Naive thymus-derived CD4-positive, alpha-beta T cell (primary cell): ENCODE measurements around the gene ADCYAP1R1. TPM values are rescaled to one million over a fixed set of nuclear protein-coding genes. Genes with fewer than 3 reads are reported as not detected.

Source experiments
- ATAC-seq: fragments of 150-1000 bp; cut with Tn5 transposase; 2 replicates; pipeline ENCODE4 v1.10.0; 2021; ENCODE audit warnings: mild to moderate bottlenecking, moderate library complexity
- CTCF ChIA-PET: fragments of 350-600 bp; sonication (Branson Sonifier 250); formaldehyde crosslinking; loops from one replicate; lab custom pipeline; 2021; ENCODE audit warnings: antibody characterized with exemption; lab: Charles Lee
- POLR2A ChIA-PET: fragments of 350-600 bp; sonication (Branson Sonifier 250); formaldehyde crosslinking; loops from one replicate; lab custom pipeline; 2021; ENCODE audit warnings: antibody characterized with exemption, inconsistent platforms; lab: Charles Lee
- DNase-seq, 9 donors: peaks; one replicate each; pipeline versions ENCODE4 v3.0.0 to v3.0.0-alpha.2; 2020 to 2022; ENCODE audit warnings: mixed read lengths in 1 of 9
- H3K27ac ChIP-seq: one replicate; pipeline ENCODE4 v1.7.0; 2013; ENCODE audit warnings: mild to moderate bottlenecking, low read depth, low read length, moderate library complexity
- H3K27me3 ChIP-seq, 2 donors: one replicate each; pipeline ENCODE4 v1.7.0; 2013; ENCODE audit warnings: low read length in 2 of 2, mild to moderate bottlenecking in 2 of 2, moderate library complexity in 2 of 2; ENCODE audit not compliant: control insufficient read depth in 2 of 2, insufficient read depth in 2 of 2
- H3K36me3 ChIP-seq, 3 experiments: 1 replicate in 2 of 3; 2 replicates in 1 of 3; pipeline ENCODE4 v1.7.0; 2013; ENCODE audit warnings: low read length in 3 of 3, mild to moderate bottlenecking in 3 of 3, moderate library complexity in 1 of 3; ENCODE audit not compliant: insufficient read depth in 3 of 3, control insufficient read depth in 2 of 3
- H3K4me1 ChIP-seq, 2 donors: one replicate each; pipeline ENCODE4 v1.7.0; 2013; ENCODE audit warnings: low read length in 2 of 2, mild to moderate bottlenecking in 2 of 2, moderate library complexity in 1 of 2; ENCODE audit not compliant: control insufficient read depth in 2 of 2, insufficient read depth in 2 of 2
- H3K4me3 ChIP-seq: 2 replicates; pipeline ENCODE4 v1.7.0; 2013; ENCODE audit warnings: mild to moderate bottlenecking, low read length
- H3K9me3 ChIP-seq, 3 experiments: 1 replicate in 2 of 3; 2 replicates in 1 of 3; pipeline ENCODE4 v1.7.0; 2013; ENCODE audit warnings: low read length in 3 of 3; ENCODE audit not compliant: control insufficient read depth in 2 of 3
- H3K27ac Mint-ChIP-seq, 9 donors: one replicate each; pipeline ENCODE4 v1.8.0; 2020 to 2022; ENCODE audit warnings: mixed read lengths in 9 of 9, mild to moderate bottlenecking in 8 of 9, moderate library complexity in 5 of 9, inconsistent platforms in 2 of 9
- H3K27me3 Mint-ChIP-seq, 5 donors: one replicate each; pipeline ENCODE4 v1.8.0; 2021 to 2022; ENCODE audit warnings: mixed read lengths in 5 of 5, mild to moderate bottlenecking in 1 of 5
- H3K36me3 Mint-ChIP-seq, 5 donors: one replicate each; pipeline ENCODE4 v1.8.0; 2020 to 2022; ENCODE audit warnings: mixed read lengths in 5 of 5, mild to moderate bottlenecking in 3 of 5, inconsistent platforms in 1 of 5
- H3K4me1 Mint-ChIP-seq, 7 donors: one replicate each; pipeline ENCODE4 v1.8.0; 2020 to 2022; ENCODE audit warnings: mixed read lengths in 7 of 7, mild to moderate bottlenecking in 3 of 7, inconsistent platforms in 1 of 7
- H3K4me3 Mint-ChIP-seq, 10 donors: one replicate each; pipeline ENCODE4 v1.8.0; 2020 to 2022; ENCODE audit warnings: mild to moderate bottlenecking in 10 of 10, mixed read lengths in 10 of 10, moderate library complexity in 6 of 10, inconsistent platforms in 2 of 10
- H3K9me3 Mint-ChIP-seq, 11 donors: one replicate each; pipeline ENCODE4 v1.8.0; 2020 to 2022; ENCODE audit warnings: mixed read lengths in 11 of 11, mild to moderate bottlenecking in 4 of 11, inconsistent platforms in 1 of 11, moderate library complexity in 1 of 11
- intact Hi-C, 2 donors: fragments of 100-400 bp; cut with micrococcal nuclease; formaldehyde crosslinking; loops; one replicate each; pipeline ENCODE4 v1.15.1; 2023
- polyA plus RNA-seq, 2 donors: library from polyadenylated mRNA; unstranded; fragments of 300-500 nt; fragmentation: Illumina TruSeq; gene quantifications; one replicate each; pipeline ENCODE4 v1.2.3, GENCODE V29; 2021
- total RNA-seq, 6 experiments: library from RNA in 5 of 6; stranded (reverse) in 5 of 6; gene quantifications; 1 replicate in 5 of 6; 2 replicates in 1 of 6; pipeline ENCODE4 v1.2.3 and lab custom pipeline; 2021 to 2026

ADCYAP1R1 gene
- total and polyA plus RNA-seq, 7 experiments from 2014 or later, result not detected

DNA sequence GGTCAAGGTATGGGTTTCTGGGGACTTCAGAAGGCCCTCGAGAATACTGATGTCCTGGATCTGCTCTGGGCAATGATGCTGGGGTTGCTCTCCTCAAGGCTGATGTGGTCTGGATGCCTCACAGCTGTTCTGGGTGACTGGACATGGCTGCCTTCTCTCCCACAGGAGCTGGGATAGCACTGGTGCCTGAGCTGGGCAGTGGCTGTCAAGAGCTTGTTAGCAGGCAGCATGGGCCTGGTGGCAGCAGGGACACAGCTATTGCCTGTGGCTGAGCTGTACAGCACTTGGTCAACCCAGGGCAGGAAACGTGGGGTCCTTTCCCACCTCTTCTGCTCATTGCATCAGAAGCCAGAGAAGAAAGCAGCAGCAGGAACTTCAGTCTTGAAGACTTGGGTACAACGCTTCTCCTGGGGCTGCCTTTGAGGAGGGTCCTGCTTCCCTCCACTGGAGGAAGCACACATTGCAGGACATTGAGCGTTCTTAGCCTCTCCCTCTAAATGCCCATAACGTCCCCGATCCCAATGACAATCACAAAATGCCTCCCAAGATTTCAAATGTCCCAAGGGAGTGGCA, 13.0 kb downstream of the ADCYAP1R1 start:
- Mint-ChIP-seq H3K4me3 (no peak overlapping the region), H3K4me1 (peaks cover 0 to under 1% (median 0%) of the 10 kb centered on the region in 7 donors), H3K27ac (no peak overlapping the region), H3K27me3 (no peaks in the 10 kb centered on the region), H3K36me3 (no peaks in the 10 kb centered on the region), H3K9me3 (no peaks in the 10 kb centered on the region)
- Histone ChIP-seq H3K4me1 (no peaks in the 10 kb centered on the region), H3K4me3 (no peak overlapping the region), H3K27ac (no peak overlapping the region), H3K27me3 (no peaks in the 10 kb centered on the region), H3K36me3 (no peaks in the 10 kb centered on the region), H3K9me3 (no peaks in the 10 kb centered on the region)
- intact Hi-C loops, result no loop called here
- CTCF ChIA-PET, result no interaction called here
- no peak for ATAC-seq
- no peak for DNase-seq
- POLR2A ChIA-PET, result no interaction called here

DNA sequence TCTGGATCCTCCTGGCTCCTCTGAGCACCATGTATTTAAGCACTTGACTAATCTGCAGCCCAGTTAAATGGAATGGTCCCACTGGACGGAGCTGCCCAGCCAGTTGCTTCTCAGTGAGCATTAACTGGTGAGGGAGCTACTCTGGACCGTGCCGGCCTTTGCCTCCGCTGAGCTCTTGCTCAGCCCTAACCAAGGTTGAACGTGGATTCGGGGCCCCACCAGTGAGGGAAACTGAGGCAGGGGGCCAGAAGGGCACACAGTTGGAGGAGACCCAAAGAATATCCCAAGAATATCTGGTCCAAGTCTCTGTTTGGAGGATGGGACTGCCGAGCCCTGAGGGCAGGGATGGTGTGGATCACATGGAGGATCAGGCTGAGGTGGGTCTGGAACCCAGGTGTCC, 13.7 kb downstream of the ADCYAP1R1 start:
- intact Hi-C loops, result no loop called here
- no peaks in the 10 kb centered on the region for H3K4me1 ChIP-seq
- H3K9me3 ChIP-seq, result no peaks in the 10 kb centered on the region
- no peaks in the 10 kb centered on the region for H3K27me3 Mint-ChIP-seq
- H3K27ac Mint-ChIP-seq, result no peak overlapping the region
- CTCF ChIA-PET, result no interaction called here
- no peaks in the 10 kb centered on the region for H3K9me3 Mint-ChIP-seq
- H3K36me3 Mint-ChIP-seq, result no peaks in the 10 kb centered on the region
- no peak overlapping the region for H3K27ac ChIP-seq
- H3K4me1 Mint-ChIP-seq, result peaks cover 0 to 2% (median 0%) of the 10 kb centered on the region in 7 donors
- H3K4me3 Mint-ChIP-seq, result no peak overlapping the region
- no peaks in the 10 kb centered on the region for H3K27me3 ChIP-seq
- no peak for DNase-seq
- POLR2A ChIA-PET, result no interaction called here
- no peak overlapping the region for H3K4me3 ChIP-seq
- H3K36me3 ChIP-seq, result no peaks in the 10 kb centered on the region
- ATAC-seq, result no peak

DNA sequence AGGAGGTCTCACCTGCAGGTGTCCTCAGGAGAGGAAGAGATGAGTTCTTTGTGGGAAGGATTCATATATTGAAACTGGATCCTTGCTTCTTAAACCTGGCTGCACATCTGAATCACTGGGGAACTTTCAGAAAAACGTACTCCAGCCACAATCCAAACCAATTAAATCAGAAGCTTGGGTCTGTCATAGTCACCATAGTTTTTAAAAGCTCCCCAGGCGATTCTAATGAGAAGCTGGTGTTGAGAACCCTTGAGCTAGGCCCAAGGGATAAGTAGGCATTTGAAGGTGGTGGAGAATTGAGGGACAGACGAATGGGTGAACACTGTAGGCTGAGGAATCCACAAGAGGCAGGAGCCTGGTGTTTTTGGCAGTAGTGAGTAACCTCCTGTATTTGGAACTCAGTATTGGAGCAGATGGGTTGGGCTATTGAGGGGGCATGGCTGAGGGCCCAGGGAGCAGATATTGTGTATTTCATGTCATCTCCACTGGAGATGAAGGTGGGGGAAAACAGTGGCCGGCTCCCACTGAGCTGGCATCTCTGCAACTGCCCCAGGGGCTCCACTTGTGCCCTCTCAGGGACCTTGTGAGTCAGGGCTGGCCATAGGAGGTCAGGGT, 14.5 kb downstream of the ADCYAP1R1 start:
- no peaks in the 10 kb centered on the region for H3K4me1 ChIP-seq
- H3K9me3 ChIP-seq, result no peaks in the 10 kb centered on the region
- Mint-ChIP-seq H3K27ac (no peak overlapping the region), H3K4me3 (no peak overlapping the region), H3K27me3 (no peaks in the 10 kb centered on the region), H3K4me1 (peaks cover 0 to 2% (median 0%) of the 10 kb centered on the region in 7 donors), H3K9me3 (no peaks in the 10 kb centered on the region), H3K36me3 (no peaks in the 10 kb centered on the region)
- H3K4me3 ChIP-seq, result no peak overlapping the region
- H3K27me3 ChIP-seq, result no peaks in the 10 kb centered on the region
- intact Hi-C loops, result no loop called here
- H3K36me3 ChIP-seq, result no peaks in the 10 kb centered on the region
- ATAC-seq, result no peak
- no peak overlapping the region for H3K27ac ChIP-seq
- no peak for DNase-seq
- CTCF ChIA-PET, result no interaction called here
- POLR2A ChIA-PET, result no interaction called here

DNA sequence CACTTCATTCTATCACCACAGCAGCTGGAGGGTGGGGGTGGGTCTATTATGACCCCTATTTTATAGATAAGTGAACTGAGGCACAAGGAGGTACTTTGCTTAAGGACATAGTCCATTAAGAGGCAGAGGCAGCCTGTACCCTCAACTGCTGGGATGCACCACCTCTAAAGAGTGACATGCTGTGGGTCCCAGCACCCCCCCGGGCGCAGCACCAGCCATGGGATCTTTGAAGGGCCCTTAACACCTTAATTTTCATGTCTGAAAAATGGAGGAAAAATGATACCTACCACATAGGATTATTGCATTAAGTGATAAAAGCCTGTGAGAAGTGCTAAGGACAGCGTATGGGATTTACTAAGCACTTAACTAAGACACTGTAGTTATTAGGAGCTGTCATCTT, 15.4 kb downstream of the ADCYAP1R1 start:
- Mint-ChIP-seq H3K9me3 (no peaks in the 10 kb centered on the region), H3K36me3 (no peaks in the 10 kb centered on the region), H3K27me3 (no peaks in the 10 kb centered on the region), H3K4me1 (peaks cover 0 to 2% (median 0%) of the 10 kb centered on the region in 7 donors), H3K4me3 (no peak overlapping the region), H3K27ac (no peak overlapping the region)
- ATAC-seq (no peak), DNase-seq (no peak)
- CTCF ChIA-PET, result no interaction called here
- POLR2A ChIA-PET, result no interaction called here
- H3K4me1 ChIP-seq, result no peaks in the 10 kb centered on the region
- no peak overlapping the region for H3K27ac ChIP-seq
- H3K4me3 ChIP-seq, result no peak overlapping the region
- H3K9me3 ChIP-seq, result no peaks in the 10 kb centered on the region
- intact Hi-C loops, result no loop called here
- H3K27me3 ChIP-seq, result no peaks in the 10 kb centered on the region
- H3K36me3 ChIP-seq, result no peaks in the 10 kb centered on the region

DNA sequence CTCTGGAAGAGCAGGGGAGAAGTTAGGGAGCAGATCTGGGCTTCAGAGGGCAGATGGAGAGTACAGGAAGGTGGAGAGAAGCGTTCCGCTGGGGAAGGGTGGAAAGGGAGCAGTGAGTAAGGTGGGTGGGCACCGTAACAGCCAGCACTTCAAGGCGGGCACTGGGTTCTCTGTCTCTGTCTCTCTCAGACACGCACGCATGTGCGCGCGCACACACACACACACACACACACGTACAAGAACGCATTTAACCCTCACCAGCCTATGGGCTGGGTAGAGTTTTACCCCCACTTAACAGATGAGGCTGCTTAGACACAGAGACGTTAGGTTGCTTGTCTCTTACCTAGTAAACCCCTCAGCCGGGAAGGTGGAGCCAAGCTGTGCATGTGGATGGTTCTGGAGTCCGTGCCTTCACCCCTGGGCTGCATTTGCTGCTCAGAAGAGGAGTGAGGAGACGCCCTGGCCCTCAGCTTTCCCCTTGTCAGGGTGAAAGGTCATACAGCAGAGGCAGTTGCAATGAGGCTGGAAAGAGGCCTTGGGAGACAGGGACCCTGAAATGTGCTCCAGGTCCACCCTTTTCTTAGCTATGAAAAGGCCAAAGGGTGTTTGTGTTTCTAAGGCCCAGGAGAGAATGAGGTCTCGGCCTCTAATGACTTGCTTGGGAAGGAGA, 16.0 kb downstream of the ADCYAP1R1 start:
- peaks cover 0 to 2% (median 0%) of the 10 kb centered on the region in 7 donors for H3K4me1 Mint-ChIP-seq
- no peak overlapping the region for H3K4me3 ChIP-seq
- no peak overlapping the region for H3K4me3 Mint-ChIP-seq
- no peaks in the 10 kb centered on the region for H3K9me3 Mint-ChIP-seq
- no peak for ATAC-seq
- H3K9me3 ChIP-seq, result no peaks in the 10 kb centered on the region
- ChIA-PET POLR2A (no interaction called here), CTCF (no interaction called here)
- no peaks in the 10 kb centered on the region for H3K27me3 Mint-ChIP-seq
- DNase-seq, result no peak
- H3K36me3 ChIP-seq, result no peaks in the 10 kb centered on the region
- intact Hi-C loops, result no loop called here
- H3K27ac ChIP-seq, result no peak overlapping the region
- no peak overlapping the region for H3K27ac Mint-ChIP-seq
- H3K4me1 ChIP-seq, result no peaks in the 10 kb centered on the region
- no peaks in the 10 kb centered on the region for H3K27me3 ChIP-seq
- H3K36me3 Mint-ChIP-seq, result no peaks in the 10 kb centered on the region

DNA sequence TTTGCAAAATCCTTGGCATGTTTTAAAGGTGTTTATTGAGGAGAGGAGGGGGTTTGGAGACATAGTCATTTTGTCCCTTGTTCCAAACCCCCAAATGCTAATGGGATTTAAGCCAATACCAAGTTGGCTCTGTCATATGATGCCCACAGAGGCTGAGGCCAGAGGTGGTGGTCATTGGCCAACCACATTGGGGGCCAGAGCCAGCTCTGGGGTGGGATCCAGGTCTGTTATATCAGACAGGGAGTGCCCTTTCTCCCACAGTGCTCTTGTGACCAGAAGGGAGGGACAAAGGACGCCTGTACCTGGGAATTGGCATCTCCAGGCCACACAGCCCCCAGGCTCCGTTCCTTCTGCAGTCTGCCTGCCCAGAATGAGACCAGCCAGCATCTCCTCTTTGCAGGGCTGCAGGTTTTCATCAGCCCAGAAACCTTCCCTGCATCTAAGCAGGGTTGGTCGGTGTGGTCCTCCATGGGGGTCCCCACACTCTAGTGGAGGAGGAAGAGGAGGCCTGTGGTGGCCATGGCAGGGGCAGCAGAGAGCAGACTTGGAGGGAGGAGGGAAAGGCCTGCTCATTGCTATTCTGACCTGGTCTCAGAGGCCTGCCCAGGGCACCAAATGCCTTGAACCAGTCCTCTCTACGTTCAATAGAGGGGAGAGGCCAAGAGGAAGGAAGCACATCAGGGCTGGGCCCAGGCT, 17.9 kb downstream of the ADCYAP1R1 start:
- H3K27ac ChIP-seq, result no peak overlapping the region
- DNase-seq (no peak), ATAC-seq (no peak)
- Mint-ChIP-seq H3K27ac (no peak overlapping the region), H3K4me1 (peaks cover 0 to 2% (median 0%) of the 10 kb centered on the region in 7 donors), H3K36me3 (no peaks in the 10 kb centered on the region), H3K9me3 (no peaks in the 10 kb centered on the region), H3K27me3 (no peaks in the 10 kb centered on the region), H3K4me3 (no peak overlapping the region)
- no peaks in the 10 kb centered on the region for H3K36me3 ChIP-seq
- H3K9me3 ChIP-seq, result no peaks in the 10 kb centered on the region
- ChIA-PET POLR2A (no interaction called here), CTCF (no interaction called here)
- intact Hi-C loops, result no loop called here
- H3K4me3 ChIP-seq, result no peak overlapping the region
- no peaks in the 10 kb centered on the region for H3K4me1 ChIP-seq
- no peaks in the 10 kb centered on the region for H3K27me3 ChIP-seq
